Measurements from ENCODE around the gene BRMS1L. TPM values are rescaled to one million over a fixed set of nuclear protein-coding genes. Genes with fewer than 3 reads are reported as not detected.

Gene BRMS1L
- polyA plus RNA-seq, 2 of the 4 experiments (the other 2 are of a cell fraction): 17.0 to 18.1 TPM

DNA sequence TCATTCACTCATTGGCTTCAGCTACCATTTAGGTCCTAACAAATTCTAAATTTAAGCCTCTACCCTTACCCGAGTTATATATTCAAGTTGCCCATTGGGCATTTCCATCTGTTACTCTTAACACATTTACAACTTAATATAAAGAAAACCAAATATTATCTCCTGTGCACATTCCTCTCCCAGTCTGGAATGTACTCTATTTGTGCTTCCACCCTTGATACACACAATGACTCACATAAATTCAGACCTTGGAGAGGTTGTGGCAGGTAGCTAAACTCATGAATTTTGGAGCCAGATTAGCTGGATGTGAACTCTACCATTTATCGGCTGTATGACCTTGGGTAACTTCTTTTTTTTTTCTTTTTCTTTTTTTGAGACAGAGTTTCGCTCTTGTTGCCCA, 51.1 kb downstream of the BRMS1L start:
- POLR2A ChIA-PET: interaction anchor here (2.2 kb wide), 1 partner anchor 51 kb away, joined by 21 read pairs; the partner anchor contains the start of gene BRMS1L
- ATAC-seq: peak; percentile 42 to 76; a peak in 3 of 6 replicates
- Histone ChIP-seq H3K4me1 (peaks cover 46% of the 10 kb centered on the region), H3K4me3 (no peak overlapping the region), H3K4me2 (peak overlapping the region; percentile 64), H3K9me3 (no peaks in the 10 kb centered on the region), H3K27ac (peak overlapping the region; percentile 32 to 72; a peak in 4 of 6 replicates)
- no peak for FAIRE-seq
- DNase-seq (ENCODE audit: low read depth in 1 of 2, low spot score in 1 of 2): peak; percentile 24 to 61
- WGBS (ENCODE audit: missing lambda C conversion rate): 38% methylated on average over 3 of the region's 3 CpGs
- CTCF ChIA-PET: interaction anchor here (1.3 to 7.7 kb wide), 2 partner anchors 8 to 192 kb away, joined by 3 to 68 read pairs; no protein-coding TSS in a partner anchor
- TF ChIP-seq FOSB (CRISPR knock-in tag; IDR thresholded peaks at IDR 0.05) (no peak), MYC (IDR thresholded peaks at IDR 0.05; ENCODE audit: borderline replicate concordance, low read length) (no peak), CHD2 (IDR thresholded peaks at IDR 0.05; ENCODE audit: low read length, partially characterized antibody) (no peak), CHD4 (IDR thresholded peaks at IDR 0.05; ENCODE audit: borderline replicate concordance) (no peak), FOXS1 (CRISPR knock-in tag; IDR thresholded peaks at IDR 0.05) (no peak), GATA3 (IDR thresholded peaks at IDR 0.05; ENCODE audit: borderline replicate concordance) (peak; percentile 59), KDM5A (IDR thresholded peaks at IDR 0.05) (no peak), POLR2A (IDR thresholded peaks at IDR 0.05; ENCODE audit: low read length) (no peak), TFCP2L1 (CRISPR knock-in tag; IDR thresholded peaks at IDR 0.05) (no peak), HOXA7 (CRISPR knock-in tag; IDR thresholded peaks at IDR 0.05) (no peak), HDAC2 (IDR thresholded peaks at IDR 0.05) (no peak), JUNB (IDR thresholded peaks at IDR 0.05) (0 out of 2 replicates have a peak, but pooled peaks have one; percentile 13), NPAS2 (CRISPR knock-in tag; IDR thresholded peaks at IDR 0.05; ENCODE audit: borderline replicate concordance) (no peak), FOSL2 (IDR thresholded peaks at IDR 0.05) (peak; percentile 25; the same call in 1 of the 2 replicates), FOSL2 (CRISPR knock-in tag; IDR thresholded peaks at IDR 0.05) (peak; percentile 76)
- TF ChIP-seq, protein P1, sequence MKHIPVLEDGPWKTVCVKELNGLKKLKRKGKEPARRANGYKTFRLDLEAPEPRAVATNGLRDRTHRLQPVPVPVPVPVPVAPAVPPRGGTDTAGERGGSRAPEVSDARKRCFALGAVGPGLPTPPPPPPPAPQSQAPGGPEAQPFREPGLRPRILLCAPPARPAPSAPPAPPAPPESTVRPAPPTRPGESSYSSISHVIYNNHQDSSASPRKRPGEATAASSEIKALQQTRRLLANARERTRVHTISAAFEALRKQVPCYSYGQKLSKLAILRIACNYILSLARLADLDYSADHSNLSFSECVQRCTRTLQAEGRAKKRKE (CRISPR knock-in tag; IDR thresholded peaks at IDR 0.05; ENCODE audit: low read depth): no peak
- TF ChIP-seq, protein P2, sequence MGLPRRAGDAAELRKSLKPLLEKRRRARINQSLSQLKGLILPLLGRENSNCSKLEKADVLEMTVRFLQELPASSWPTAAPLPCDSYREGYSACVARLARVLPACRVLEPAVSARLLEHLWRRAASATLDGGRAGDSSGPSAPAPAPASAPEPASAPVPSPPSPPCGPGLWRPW (IDR thresholded peaks at IDR 0.05): no peak
- TF ChIP-seq, protein P3, sequence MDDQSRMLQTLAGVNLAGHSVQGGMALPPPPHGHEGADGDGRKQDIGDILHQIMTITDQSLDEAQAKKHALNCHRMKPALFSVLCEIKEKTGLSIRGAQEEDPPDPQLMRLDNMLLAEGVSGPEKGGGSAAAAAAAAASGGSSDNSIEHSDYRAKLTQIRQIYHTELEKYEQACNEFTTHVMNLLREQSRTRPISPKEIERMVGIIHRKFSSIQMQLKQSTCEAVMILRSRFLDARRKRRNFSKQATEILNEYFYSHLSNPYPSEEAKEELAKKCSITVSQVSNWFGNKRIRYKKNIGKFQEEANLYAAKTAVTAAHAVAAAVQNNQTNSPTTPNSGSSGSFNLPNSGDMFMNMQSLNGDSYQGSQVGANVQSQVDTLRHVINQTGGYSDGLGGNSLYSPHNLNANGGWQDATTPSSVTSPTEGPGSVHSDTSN (IDR thresholded peaks at IDR 0.05): no peak
- TF ChIP-seq, protein P4, sequence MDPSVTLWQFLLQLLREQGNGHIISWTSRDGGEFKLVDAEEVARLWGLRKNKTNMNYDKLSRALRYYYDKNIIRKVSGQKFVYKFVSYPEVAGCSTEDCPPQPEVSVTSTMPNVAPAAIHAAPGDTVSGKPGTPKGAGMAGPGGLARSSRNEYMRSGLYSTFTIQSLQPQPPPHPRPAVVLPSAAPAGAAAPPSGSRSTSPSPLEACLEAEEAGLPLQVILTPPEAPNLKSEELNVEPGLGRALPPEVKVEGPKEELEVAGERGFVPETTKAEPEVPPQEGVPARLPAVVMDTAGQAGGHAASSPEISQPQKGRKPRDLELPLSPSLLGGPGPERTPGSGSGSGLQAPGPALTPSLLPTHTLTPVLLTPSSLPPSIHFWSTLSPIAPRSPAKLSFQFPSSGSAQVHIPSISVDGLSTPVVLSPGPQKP (IDR thresholded peaks at IDR 0.05; ENCODE audit: low read depth, low read length): no peak
- TF ChIP-seq, protein P5, sequence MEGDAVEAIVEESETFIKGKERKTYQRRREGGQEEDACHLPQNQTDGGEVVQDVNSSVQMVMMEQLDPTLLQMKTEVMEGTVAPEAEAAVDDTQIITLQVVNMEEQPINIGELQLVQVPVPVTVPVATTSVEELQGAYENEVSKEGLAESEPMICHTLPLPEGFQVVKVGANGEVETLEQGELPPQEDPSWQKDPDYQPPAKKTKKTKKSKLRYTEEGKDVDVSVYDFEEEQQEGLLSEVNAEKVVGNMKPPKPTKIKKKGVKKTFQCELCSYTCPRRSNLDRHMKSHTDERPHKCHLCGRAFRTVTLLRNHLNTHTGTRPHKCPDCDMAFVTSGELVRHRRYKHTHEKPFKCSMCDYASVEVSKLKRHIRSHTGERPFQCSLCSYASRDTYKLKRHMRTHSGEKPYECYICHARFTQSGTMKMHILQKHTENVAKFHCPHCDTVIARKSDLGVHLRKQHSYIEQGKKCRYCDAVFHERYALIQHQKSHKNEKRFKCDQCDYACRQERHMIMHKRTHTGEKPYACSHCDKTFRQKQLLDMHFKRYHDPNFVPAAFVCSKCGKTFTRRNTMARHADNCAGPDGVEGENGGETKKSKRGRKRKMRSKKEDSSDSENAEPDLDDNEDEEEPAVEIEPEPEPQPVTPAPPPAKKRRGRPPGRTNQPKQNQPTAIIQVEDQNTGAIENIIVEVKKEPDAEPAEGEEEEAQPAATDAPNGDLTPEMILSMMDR (IDR thresholded peaks at IDR 0.05): no peak

DNA sequence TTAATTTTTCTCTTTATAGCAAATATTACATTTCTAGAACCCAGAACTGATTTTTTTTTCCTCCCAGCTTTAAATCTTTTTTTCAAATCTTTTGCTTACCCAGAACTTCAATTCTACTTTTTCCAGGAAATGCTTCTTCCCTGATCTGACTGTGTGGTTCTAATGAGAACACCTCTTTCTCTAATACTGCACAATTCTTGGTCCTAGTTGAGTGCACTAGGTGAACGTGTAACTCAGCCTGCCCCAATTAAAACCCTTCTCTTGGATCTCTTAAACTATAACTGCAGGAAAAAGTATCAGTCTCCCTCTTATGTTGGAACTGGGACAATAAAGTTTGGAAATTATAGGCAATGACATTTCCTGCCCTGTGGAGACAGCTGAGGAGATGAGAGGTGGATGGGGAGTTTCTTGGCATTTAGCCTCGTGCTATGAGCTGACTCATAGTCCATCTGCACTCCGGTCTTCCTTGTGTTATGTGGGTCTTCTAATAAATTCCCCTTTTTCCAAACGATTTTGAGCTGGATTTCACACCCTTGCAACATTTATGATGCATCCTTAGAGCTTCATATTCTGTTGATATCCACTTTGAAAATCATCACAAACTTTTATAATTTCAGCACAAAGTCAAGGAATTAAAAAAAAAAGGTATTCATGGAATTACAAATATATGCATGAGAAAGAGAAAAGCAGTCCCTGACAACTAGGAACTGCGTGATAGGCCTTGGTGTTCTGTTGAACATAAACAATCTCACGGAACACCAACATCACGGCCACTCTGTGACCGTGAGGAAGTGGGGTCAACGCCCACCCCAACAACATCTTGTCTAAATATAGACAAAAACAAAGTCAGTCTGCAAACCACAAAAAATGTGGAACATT, 52.4 kb downstream of the BRMS1L start:
- peak; percentile 41 to 74 for DNase-seq (ENCODE audit: low read depth in 1 of 2, low spot score in 1 of 2)
- Histone ChIP-seq H3K9me3 (no peaks in the 10 kb centered on the region), H3K4me1 (peaks cover 46% of the 10 kb centered on the region), H3K4me3 (no peak overlapping the region), H3K27ac (peak overlapping the region; percentile 56 to 72), H3K4me2 (peak overlapping the region; percentile 64)
- WGBS (ENCODE audit: missing lambda C conversion rate): 7% methylated on average over 9 of the region's 9 CpGs
- CTCF ChIA-PET: interaction anchor here (0.6 to 7.7 kb wide), 7 partner anchors 9 to 644 kb away, joined by 3 to 68 read pairs (median 3); partner anchors contain the start of gene BRMS1L
- FAIRE-seq: no peak
- POLR2A ChIA-PET: interaction anchor here (2.2 kb wide), 1 partner anchor 52 kb away, joined by 21 read pairs; the partner anchor contains the start of gene BRMS1L
- ATAC-seq: peak; percentile 91 to 97
- TF ChIP-seq, protein P6, sequence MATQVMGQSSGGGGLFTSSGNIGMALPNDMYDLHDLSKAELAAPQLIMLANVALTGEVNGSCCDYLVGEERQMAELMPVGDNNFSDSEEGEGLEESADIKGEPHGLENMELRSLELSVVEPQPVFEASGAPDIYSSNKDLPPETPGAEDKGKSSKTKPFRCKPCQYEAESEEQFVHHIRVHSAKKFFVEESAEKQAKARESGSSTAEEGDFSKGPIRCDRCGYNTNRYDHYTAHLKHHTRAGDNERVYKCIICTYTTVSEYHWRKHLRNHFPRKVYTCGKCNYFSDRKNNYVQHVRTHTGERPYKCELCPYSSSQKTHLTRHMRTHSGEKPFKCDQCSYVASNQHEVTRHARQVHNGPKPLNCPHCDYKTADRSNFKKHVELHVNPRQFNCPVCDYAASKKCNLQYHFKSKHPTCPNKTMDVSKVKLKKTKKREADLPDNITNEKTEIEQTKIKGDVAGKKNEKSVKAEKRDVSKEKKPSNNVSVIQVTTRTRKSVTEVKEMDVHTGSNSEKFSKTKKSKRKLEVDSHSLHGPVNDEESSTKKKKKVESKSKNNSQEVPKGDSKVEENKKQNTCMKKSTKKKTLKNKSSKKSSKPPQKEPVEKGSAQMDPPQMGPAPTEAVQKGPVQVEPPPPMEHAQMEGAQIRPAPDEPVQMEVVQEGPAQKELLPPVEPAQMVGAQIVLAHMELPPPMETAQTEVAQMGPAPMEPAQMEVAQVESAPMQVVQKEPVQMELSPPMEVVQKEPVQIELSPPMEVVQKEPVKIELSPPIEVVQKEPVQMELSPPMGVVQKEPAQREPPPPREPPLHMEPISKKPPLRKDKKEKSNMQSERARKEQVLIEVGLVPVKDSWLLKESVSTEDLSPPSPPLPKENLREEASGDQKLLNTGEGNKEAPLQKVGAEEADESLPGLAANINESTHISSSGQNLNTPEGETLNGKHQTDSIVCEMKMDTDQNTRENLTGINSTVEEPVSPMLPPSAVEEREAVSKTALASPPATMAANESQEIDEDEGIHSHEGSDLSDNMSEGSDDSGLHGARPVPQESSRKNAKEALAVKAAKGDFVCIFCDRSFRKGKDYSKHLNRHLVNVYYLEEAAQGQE (IDR thresholded peaks at IDR 0.05): no peak
- TF ChIP-seq, protein P2 (IDR thresholded peaks at IDR 0.05): no peak
- TF ChIP-seq, protein P7, sequence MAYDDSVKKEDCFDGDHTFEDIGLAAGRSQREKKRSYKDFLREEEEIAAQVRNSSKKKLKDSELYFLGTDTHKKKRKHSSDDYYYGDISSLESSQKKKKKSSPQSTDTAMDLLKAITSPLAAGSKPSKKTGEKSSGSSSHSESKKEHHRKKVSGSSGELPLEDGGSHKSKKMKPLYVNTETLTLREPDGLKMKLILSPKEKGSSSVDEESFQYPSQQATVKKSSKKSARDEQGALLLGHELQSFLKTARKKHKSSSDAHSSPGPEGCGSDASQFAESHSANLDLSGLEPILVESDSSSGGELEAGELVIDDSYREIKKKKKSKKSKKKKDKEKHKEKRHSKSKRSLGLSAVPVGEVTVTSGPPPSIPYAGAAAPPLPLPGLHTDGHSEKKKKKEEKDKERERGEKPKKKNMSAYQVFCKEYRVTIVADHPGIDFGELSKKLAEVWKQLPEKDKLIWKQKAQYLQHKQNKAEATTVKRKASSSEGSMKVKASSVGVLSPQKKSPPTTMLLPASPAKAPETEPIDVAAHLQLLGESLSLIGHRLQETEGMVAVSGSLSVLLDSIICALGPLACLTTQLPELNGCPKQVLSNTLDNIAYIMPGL (CRISPR knock-in tag; IDR thresholded peaks at IDR 0.05; ENCODE audit: borderline replicate concordance): no peak
- TF ChIP-seq EHF (CRISPR knock-in tag; IDR thresholded peaks at IDR 0.05): no peak
- TF ChIP-seq, protein P8, sequence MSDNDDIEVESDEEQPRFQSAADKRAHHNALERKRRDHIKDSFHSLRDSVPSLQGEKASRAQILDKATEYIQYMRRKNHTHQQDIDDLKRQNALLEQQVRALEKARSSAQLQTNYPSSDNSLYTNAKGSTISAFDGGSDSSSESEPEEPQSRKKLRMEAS (IDR thresholded peaks at IDR 0.05): peak; percentile 61; the same call in 1 of the 2 replicates

Measured in A549 (cell line).